ENCODE measurements around the gene PAK1.

The PAK1 gene

DNA sequence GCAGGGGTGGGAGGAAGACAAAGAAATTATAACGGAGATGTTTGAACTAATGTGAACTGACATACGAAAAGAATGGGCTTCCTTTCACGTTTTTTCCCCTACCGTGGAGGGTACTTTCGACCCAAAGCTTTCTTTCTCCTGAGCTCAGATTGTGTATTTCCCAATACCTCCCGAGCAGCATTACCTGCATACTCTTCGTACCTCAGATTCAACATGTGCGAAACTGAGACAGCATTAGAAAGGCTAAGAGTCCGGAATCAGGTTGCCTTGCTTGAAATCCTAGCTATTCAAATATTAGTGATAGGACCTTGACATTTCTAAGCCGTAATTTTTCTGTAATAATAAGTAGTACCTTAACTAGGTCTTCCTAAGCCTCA lies 778 bp upstream of the PAK1 start:
- no peak for DNase-seq (ENCODE audit: low read depth in 2 of 2)

DNA sequence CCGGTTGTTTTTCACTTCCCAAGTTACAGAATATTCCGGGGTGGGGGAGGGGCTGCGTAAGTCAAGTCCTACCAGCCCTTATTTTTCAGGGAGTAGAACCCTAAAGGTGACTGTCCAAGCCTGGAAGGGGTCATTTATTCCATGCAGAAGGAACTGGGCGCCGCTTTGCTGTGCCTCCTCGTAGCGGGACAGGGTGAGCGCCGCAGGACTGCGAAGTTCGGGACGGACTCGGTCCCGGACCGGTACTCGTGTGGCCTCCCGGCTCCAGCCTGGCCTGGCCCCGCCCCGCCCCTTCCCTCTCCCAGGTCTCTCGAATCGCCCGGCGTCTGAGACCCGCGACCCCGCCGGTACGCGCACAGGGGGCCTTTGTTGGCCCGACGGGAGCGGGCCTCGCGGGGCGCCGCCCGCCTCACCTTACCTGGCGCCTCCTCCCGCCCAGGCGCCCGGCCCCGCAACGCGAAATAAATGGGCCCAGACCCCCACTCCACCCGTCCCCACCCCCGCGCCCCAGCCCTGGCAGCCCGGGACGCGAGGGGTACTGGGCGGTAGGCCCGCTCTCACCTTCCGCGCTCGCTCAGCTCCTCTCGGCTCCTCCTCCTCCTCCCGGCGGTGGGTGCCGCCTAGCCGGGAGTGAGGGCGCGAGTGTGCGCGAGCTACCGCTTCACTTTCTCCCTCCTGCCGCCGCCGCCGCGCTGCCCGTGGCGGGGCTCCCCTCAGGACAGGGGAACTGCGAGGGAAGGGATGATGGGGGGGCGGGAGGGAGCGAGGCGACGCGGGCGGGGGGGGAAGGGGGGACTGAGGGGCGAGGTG lies 698 bp downstream of the PAK1 start:
- DNase-seq (ENCODE audit: low read depth in 2 of 2) = peak; percentile 11 to 17

DNA sequence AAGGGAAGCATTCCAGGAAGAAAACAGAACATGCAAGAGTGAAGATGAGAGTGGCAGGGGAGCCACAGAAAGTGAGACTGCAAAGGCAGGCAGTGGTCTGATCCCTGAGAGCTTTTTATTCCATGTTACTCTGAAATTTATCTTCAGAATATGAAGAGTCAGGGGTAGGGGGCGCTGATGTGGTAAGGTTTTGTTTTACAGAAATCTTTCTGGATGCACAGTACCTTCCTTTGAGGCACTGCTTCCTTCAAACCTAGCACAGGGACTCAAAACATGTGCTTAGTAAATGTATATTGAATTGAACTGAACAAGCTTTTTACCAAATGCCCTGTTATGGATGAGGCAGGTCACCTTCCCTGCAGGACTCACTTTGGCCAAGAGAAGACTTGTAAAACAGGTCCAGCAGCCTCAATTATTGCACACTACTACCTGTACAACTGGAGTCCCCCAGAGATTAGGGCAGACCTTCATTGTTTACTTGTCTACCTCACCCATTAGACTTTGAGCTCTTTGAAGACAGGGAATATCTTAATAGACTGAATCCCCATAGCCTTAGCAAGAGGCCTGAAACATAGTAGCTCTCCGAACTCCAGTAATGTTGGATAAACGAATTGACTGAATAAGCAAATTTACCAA lies 2.2 kb downstream of the PAK1 start:
- no peak for DNase-seq (ENCODE audit: low read depth in 2 of 2)

DNA sequence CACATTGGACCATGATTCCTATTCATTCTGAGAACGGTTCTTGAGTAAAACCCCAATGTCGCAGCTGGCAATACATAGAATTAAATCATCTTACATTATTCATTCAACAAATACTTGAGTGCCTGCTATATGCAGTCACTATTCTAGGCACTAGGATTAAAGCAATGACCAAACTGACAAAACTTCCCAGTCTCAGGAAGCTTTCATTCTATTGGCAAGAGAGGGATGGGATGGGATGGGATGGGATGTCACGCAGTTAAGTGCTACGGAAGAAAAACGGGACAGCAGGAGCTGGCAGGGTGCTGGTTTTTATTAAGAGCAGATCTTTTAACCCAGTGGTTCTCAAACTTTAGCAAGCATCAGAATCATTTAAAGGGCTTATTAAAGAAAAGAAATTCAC lies 2.9 kb downstream of the PAK1 start:
- no peak for DNase-seq (ENCODE audit: low read depth in 2 of 2)

DNA sequence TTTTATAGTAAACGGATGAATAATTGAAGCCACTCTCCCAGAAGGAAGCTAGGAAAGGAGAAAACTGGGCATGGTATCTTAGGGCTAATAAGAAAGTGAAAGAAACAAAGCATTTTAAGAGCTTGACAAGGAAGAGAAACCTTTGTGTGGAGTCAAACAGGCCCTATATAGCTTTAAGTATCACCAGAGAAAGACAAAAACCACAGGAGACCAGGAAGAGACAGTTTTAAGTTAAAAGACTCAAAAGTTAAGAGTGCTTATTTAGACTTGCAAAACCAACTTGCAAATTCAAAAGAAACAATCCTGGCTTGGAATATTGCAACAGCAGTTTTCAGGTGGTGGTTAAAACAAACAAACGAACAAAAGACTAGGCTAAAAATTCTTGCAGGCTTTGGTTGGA lies 3.4 kb downstream of the PAK1 start:
- DNase-seq (ENCODE audit: low read depth in 2 of 2) = no peak

DNA sequence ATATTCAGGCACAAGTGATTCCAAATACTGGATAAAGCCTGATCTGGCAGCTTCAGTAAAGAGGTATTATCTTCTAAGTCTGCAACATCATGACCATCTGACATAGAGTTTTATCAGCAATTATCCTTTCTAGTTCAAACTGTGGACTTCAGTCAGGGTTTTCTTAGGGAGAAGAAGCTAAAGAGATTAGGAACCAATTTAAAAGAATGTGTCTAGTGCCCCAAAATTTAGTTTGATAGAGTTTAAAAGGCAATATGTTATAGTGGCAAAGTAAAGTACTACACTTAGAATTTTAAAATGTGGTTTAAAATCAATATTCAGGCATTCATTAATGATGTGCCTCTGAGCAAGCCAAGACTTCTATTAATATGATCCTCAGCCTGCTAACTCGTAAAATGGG lies 5.4 kb downstream of the PAK1 start:
- DNase-seq (ENCODE audit: low read depth in 2 of 2) = no peak

DNA sequence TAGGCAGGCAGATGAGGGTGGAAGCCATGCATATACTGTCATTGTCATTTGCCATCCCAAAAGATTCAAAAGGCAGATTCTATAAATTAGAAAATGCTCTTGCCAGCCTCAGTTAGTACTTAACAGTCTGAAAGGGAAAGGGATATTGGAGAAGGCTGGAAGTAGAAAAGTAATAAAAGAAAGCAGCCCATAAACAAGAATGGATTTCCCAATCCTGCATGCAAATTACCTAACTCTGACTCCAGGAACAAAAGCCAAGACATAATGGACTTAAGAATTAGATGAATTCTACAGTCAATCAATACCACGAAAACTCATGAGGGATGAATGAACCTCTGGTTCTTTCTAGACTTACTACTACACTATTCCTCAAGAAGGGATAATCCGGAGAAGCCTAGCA lies 5.9 kb downstream of the PAK1 start:
- DNase-seq (ENCODE audit: low read depth in 2 of 2) = no peak

DNA sequence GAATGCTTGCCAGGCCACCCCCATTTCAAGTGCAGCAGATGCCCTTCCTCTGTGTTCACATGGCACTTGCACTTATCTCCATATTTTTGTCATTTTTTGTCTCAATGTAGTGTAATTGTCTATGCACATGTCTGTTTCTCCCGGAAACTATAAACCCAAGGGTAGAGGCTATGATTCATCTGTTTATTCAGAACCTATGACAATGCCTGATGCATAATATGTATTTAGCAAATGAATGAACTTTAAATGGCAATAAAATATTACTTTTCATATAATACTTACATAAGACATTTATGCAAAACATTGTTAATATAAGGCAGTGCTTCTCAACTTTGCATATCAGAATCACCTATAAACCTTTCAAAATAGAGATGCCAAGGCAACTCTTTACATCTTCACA lies 6.7 kb downstream of the PAK1 start:
- no peak for DNase-seq (ENCODE audit: low read depth in 2 of 2)

DNA sequence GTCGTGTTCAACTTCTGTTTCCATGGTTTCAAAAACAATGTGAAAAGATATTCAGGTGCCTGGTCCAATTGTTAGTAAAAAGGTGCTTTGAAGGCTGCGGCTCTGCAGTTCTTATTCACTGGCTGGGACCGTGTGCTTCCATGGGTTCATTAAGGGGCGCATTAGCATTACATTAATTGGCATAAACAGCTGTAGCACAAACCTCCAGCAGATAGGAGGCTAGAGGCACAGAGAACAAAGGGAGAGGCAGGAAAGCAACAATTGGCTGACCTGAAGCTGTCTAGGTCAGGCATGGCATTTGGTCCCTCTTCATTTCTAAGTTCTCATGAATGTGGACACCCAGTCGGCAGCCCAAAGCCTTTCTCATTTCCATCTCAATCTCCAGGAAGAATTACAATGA lies 16.6 kb downstream of the PAK1 start:
- no peak for DNase-seq (ENCODE audit: low read depth in 2 of 2)

DNA sequence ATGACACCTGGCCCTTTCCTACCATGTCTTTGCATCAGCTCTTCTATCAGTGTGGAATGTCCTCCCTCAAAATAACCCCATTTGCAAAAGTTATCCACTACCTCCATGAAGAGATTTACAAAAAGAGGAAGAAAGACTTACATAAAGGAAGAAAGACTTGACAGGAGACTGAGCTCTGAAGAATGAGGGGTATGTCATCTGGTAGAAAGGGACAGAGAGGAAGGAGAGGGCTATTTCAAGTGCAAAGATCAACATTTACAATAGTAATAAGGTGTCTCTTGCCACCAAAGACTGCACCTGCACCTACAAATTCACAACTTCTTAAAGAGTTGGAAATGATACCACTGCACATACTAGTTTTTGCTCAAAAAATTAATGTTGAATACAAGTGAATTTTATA lies 18.2 kb downstream of the PAK1 start:
- no peak for DNase-seq (ENCODE audit: low read depth in 2 of 2)

DNA sequence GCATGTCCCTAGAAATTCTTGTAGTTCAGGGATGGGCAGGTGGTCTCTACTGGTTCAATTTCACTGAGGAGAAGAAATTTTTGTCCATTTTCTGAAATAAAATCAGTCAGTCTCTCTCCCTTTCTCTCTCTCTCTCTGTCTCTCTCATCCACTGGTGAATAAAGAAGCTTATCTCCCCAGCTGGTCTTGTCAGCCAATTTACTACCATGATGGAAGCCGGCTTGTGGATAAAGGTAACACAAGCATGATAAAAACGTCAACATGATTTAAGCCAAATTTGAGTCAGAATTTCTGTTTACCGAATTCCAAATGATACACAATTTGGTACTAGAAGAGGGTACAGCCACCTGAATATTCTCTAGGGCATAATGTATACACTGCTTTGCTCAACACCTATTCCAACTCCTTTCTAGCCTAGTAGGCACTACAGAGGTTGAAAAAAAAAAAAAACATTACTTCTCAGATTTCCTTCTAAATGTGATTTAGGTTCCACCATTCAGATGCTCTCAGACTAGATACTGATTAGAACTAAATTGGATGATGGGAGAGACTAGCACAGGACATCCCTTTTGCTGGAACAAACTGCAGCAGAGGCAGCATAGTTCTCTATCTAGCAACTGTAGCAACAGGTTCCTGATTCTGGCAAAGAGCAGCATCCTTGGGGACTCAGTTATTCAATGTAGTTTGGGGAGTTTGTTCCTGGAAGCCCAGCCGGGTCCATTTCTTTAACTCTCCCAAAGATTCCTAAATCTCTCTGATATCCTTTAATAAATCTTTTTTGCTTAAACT lies 18.8 kb downstream of the PAK1 start:
- DNase-seq (ENCODE audit: low read depth in 2 of 2) = no peak

DNA sequence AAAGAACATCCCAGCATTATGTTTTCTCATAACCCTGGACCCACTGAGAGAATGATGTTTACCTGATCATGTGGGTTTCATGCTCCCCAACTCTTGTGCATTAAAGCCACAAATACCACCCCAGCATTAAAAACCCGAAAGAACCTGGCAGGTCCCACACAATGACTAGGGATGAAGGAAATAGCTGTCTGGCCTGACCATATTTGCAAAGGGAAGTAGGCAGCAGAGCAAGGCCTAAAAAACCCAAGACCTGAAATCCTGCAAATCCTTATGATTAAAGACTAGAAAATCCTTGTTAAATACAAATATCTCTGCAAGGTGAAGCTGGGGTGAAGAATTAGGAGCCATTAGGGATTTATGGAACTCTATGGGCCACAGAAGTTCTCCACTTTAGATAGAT lies 23.7 kb downstream of the PAK1 start:
- DNase-seq (ENCODE audit: low read depth in 2 of 2) = no peak

DNA sequence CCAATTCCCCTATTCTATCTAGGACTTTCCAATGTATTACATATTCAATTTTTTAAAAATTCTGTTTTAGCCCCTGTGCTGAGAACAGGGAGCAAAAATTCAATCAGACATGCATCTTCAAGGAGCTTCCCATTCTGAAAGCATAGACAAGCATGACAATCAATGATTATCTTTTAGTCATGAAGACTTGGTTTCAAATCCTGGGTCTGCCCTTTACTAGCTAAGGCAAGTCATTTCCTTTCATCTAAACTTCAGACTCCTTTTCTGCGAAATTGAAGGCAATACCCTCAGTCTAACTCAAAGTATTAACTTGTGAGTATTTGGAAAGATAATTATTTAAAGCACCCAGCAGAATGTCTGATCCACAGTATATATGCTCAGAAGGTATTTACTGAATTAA lies 24.1 kb downstream of the PAK1 start:
- DNase-seq (ENCODE audit: low read depth in 2 of 2) = no peak

DNA sequence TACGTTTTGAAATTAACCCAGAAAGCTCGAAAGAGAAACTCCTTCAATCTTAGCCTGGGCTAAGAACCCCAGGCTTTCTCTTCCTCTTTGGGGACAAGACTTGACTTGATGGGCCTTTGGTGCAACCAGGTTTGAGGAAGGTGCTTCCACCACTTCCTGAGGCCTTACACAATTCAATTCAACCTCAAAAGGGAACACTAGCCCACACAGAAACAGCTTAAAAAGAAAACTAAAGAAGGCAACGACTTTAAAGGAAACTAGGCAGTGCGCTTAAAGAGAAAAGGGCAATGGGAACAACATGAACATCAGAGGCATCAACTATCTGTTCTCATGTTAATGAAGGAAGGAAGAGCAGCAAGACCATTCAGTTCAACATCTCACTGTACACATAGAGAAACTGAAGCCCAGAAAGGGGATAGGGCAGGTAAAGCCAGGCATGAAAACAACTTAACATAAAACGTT lies 24.8 kb downstream of the PAK1 start:
- no peak for DNase-seq (ENCODE audit: low read depth in 2 of 2)

DNA sequence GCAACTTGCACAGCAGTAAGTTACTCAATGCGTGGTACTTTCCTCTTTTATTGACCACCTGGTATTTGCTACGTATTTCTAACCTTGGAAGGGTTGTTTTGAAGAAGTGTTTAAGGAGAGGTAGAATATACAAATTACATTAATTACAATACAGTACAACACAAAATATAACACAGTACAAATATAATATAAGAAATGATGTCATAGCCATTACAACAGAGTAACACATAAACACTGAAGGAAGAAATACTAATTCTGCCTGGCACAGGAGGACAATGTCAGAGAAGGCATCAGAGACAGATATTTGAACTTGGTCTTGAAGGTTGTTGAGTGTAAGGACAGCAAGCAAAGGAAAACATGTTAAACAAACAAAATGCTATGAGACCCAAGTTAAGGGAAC lies 25.6 kb downstream of the PAK1 start:
- no peak for DNase-seq (ENCODE audit: low read depth in 2 of 2)

DNA sequence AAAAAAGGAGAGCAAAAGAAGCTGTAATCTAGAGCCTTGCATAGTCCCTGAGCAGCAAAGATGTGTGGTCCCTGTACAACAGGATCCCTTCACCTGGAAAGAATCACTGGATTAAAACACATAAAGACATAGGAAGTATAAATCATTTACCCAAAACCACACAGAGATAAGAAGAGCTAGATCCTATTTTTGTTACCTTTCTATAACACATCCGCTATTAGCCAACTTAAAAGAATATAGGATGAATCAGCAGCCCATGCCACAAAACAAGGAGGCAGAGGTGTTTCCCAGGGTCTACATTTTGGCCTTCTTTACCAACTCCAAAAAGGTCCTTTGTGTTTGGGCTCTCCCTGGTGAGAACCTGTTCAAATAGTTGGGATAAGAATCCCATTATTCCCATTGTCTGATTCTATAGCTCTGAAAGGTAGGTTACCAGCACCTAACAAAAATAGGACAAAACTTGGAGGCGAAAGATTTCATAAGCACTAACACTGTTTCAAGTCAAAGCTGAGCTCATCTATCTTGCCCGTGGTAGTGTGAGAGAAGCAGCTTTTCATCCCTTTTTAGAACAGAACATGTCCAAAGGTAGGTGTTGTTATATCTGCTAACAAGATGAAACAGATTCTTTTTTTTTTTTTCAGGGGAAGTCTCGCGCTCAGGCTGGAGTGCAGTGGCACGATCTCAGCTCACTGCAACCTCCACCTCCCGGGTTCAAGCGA lies 26.8 kb downstream of the PAK1 start:
- no peak for DNase-seq (ENCODE audit: low read depth in 2 of 2)

DNA sequence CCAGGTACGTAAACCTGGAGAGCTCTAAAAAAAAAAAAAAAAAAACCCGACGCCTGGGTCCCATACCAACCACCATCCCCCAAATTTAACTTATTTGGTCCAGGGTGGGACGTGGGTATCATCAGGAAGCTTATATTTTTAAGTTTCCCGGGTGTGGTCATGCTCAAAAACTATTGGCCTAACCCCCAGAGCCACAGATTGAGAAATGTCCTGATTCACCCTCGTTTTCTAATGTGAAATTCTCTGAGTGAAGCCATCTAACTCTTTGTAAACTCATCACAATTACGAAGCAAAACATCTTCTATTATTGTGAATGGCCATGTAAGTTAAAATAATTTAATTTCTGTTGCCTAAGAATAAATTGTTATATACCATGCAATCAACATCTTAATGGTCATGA lies 29.6 kb downstream of the PAK1 start:
- DNase-seq (ENCODE audit: low read depth in 2 of 2) = no peak

DNA sequence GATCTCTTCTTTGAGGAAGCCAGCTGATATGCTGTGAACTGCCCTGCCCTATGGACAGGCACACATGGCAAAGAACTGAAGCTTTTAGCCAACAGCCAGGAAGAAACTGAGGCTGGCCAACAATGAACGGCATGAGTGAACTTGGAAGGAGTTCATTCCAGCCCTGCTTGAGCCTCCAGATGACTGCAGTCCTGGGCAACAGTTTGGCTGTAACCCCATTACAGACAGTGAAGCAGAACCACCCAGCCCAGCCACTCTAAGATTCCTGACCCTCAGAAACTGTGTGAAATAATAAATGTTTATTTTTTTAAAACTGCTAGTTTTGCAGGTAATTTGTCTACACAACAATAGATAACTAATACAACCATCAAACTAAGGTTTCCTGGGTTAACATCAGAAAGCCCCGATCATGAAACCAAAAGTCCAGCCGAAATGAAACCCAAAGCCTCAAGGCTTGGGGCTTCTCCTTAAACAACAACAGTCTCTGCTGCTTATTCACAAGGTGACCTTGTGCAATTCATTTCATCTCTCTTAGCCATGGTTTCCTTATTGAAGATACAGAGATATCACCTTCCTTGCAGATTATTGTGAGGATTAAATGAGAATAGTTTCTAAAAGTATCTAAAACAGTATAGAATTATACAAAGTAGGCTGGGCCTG lies 31.4 kb downstream of the PAK1 start:
- no peak for DNase-seq (ENCODE audit: low read depth in 2 of 2)

DNA sequence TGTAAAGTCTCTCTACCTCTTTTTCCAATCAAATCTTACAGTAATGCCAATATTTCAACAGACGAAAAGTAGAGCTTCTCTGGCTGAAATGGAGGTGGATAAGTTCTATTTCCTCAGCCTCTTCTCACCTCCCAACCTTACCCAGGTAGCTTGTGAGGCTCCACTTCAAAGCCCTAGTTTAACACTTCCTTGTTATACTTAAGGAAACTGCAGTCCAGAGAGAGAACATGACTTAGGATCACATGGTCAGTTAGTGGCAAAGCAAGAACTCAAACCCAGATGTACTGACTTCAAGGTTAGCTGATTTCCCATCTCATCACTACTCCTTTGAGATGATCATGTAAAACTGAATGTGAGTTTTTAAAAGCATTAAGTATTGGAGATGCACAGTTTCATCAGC lies 32.5 kb downstream of the PAK1 start:
- DNase-seq (ENCODE audit: low read depth in 2 of 2) = no peak

DNA sequence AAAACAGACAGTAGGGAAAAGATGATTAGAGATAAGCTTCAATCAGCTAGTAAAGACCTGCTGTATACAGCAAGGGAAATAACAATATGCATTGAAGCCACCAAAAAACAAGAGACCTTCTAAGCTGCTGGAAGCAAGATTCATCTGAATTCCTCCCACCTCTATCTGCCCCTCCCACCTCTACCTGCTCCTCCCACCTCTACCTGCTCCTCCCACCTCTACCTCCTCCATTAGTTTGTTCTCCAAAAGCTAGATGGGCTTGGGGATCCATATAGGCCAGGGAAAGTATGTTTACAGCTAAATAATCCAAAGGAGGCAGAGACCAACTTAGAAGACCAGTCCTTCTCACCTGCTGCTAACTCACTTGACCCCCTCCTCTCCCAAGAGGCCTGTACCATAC lies 33.2 kb downstream of the PAK1 start:
- no peak for DNase-seq (ENCODE audit: low read depth in 2 of 2)

DNA sequence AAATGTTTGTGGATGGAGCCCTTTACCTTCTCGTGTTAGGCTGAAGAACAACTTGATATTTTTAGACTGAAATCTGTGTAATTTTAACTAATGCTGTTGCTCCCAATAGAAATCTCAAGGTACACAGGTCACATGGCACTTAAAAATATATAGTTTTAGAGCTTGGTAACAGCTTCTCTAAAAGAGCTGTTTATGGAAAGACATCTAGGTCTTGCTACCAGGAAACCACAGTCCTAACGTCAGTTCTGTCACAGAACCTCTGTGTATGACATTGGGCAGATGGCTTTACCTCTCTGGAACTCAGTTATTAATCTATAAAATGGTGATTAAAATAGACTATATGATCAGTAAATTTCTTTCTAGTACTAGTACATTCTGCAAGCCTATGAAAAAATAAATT lies 35.4 kb downstream of the PAK1 start:
- no peak for DNase-seq (ENCODE audit: low read depth in 2 of 2)

DNA sequence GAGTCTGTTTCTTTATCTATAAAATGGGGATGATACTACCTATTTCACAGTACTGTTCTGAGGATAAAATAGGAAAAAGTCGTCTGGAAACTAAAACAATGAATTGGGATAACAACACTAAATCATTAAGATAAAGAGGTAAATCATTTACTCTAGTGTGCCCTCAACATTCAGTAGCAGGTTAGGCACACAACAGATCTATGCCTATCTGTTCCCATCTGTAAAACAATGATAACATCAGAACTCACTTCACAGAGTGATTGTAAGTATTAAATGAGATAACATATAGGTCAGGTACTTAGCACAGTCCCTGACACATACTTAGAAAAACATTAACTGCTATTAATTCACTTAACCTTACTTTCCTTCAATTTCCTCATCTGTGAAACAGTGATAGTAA lies 36.9 kb downstream of the PAK1 start:
- no peak for DNase-seq (ENCODE audit: low read depth in 2 of 2)

Data from stimulated activated CD8-positive, alpha-beta memory T cell treated with anti-CD3 and anti-CD28 coated beads, Interleukin-7, amount 100 ng/mL, for 1 hour (primary cell).